GM13977 (cell line): ENCODE measurements around the gene INHBA.

Experiments used
- DNase-seq: peaks from one replicate; pipeline ENCODE4 v3.0.0; 2012; ENCODE audit warnings: low spot score
- CTCF ChIP-seq: IDR thresholded peaks from 2 replicates; pipeline ENCODE4 v1.5.1; 2012; ENCODE audit warnings: mild to moderate bottlenecking, control low read depth; ENCODE audit not compliant: insufficient read depth; ENCODE audit errors: extremely low read depth, missing control alignments
- in situ Hi-C: fragments of 300-500 bp; cut with MboI; formaldehyde crosslinking; loops from one replicate; pipeline ENCODE4 v1.12.0; 2022; ENCODE audit warnings: low sequenced_read_pairs, low pct_unique_long_range_greater_than_20kb, mixed read lengths, inconsistent platforms; ENCODE audit not compliant: unreplicated experiment

Gene INHBA

GRCh38 chr7:41648501-41648900, 54.4 kb downstream of the INHBA start:
- in situ Hi-C loops = no loop called here
- no peak for TF ChIP-seq CTCF

GRCh38 chr7:41643616-41644015, 59.3 kb downstream of the INHBA start:
- in situ Hi-C loops = no loop called here
- TF ChIP-seq CTCF = no peak
- no peak for DNase-seq

More at GRCh38 chr7:41648501-41648900, 54.4 kb downstream of the INHBA start:
- no peak for DNase-seq

- in situ Hi-C loops = no loop called here
- DNase-seq = no peak
- TF ChIP-seq CTCF = no peak
Measured at GRCh38 chr7:41641665-41642014, 61.2 kb downstream of the INHBA start.

GRCh38 chr7:41641011-41641664, 61.8 kb downstream of the INHBA start:
- TF ChIP-seq CTCF = no peak
- in situ Hi-C loops = no loop called here
- DNase-seq = no peak

GRCh38 chr7:41640487-41640886, 62.4 kb downstream of the INHBA start:
- no peak for DNase-seq
- no peak for TF ChIP-seq CTCF
- in situ Hi-C loops = no loop called here

GRCh38 chr7:41637049-41637448, 65.8 kb downstream of the INHBA start:
- no peak for TF ChIP-seq CTCF
- in situ Hi-C loops = no loop called here
- DNase-seq = no peak
